ENCODE measurements around the gene DDX10.
"Not testable (repeated sequence)": the region's sequence is repeated elsewhere in the genome, so short reads cannot be mapped to it uniquely, and the experiment has no call there.

Gene DDX10

DNA sequence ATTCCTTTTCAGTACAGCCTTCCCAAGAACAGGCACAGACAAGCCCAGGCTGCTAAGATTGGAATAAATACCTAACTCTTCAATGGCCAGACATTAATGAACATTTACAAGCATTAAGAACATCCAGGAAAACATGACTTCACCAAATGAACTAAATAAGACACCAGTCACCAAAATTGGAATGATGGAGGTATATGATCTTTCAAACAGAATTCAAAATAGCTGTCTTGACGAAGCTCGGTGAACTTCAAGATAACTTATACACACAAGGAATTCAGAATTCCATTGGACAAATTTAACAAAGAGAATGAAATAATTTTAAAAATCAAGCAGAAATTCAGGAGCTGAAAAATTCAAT, 16.4 kb upstream of the DDX10 start:
- H3K4me3 ChIP-seq (replicated peaks in 1 of 2; ENCODE audit: low read depth in 2 of 2, low read length in 2 of 2), result no peak overlapping the region
- TF ChIP-seq, protein P1, sequence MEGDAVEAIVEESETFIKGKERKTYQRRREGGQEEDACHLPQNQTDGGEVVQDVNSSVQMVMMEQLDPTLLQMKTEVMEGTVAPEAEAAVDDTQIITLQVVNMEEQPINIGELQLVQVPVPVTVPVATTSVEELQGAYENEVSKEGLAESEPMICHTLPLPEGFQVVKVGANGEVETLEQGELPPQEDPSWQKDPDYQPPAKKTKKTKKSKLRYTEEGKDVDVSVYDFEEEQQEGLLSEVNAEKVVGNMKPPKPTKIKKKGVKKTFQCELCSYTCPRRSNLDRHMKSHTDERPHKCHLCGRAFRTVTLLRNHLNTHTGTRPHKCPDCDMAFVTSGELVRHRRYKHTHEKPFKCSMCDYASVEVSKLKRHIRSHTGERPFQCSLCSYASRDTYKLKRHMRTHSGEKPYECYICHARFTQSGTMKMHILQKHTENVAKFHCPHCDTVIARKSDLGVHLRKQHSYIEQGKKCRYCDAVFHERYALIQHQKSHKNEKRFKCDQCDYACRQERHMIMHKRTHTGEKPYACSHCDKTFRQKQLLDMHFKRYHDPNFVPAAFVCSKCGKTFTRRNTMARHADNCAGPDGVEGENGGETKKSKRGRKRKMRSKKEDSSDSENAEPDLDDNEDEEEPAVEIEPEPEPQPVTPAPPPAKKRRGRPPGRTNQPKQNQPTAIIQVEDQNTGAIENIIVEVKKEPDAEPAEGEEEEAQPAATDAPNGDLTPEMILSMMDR (IDR thresholded peaks at IDR 0.05; ENCODE audit: low read depth, low read length), result no peak
- DNase-seq (ENCODE audit: low read depth in 2 of 2), result no peak

DNA sequence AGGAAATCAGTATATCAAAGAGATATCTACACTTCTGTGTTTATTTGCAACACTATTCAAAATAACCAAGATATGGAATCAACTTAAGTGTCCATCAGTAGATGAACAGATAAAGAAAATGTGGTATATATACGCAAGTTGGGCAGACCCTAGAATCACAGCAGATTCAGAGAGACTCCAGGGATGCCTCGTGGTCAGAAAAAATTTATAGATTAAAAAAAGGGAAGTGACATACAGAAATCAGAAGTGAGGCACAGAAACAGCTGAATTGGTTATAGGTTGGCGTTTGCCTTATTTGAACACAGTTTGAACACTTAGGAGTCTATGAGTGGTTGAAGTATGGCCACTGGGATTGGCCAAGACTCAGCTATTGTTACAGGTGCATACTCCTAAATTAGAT, 10.8 kb upstream of the DDX10 start:
- not testable (repeated sequence) for DNase-seq (ENCODE audit: low read depth in 2 of 2); H3K4me3 ChIP-seq (replicated peaks in 1 of 2; ENCODE audit: low read depth in 2 of 2, low read length in 2 of 2)

DNA sequence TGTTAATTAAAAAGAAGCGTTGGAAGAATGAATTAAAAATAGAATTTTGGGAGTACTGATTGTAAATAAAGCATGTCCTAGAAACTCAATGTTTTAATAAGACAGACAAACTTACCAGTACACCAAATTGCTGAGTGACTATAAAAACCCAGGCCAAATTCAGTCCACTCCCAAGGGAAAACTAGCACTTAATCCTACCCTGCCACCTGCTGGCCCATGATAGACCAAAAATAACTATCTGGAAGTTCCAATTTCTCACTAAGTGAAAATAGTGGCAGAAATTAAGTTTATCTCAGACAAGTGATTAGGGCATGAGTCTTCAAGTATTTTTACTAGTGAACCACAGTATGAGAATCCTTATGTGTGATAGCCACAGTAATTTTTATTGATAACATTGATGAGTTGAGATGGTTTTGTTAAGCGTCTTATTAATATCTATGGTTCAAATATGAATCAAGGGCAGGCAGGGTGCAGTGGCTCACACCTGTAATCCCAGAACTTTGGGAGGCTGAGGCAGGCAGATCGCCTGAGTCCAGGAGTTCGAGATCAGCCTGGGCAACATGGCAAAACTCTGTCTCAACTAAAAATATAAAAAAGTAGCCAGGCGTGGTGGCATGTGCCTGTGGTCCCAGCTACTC, 9.8 kb upstream of the DDX10 start:
- peak; percentile 63 to 78 for DNase-seq (ENCODE audit: low read depth in 2 of 2)
- TF ChIP-seq, protein P1 (IDR thresholded peaks at IDR 0.05; ENCODE audit: low read depth, low read length), result peak; percentile 51
- H3K4me3 ChIP-seq (replicated peaks in 1 of 2; ENCODE audit: low read depth in 2 of 2, low read length in 2 of 2), result no peak overlapping the region

DNA sequence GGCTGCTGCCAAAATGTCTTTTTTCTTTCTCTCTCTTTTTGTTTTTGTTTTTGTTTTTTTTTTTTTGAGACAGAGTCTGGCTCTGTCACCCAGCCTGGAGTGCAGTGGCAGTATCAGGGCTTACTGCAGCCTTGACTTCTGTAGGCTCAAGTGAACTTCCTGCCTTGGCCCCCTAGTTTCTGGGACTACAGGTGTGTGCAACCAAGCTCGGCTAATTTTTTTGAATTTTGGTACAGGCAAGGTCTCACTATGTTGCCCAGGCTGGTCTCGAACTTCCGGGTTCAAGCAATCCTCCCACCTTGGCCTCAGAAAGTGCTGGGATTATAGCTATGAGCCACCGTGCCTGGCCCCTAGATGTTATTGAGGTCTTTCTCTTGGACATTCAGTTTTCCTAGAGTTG, 2.2 kb upstream of the DDX10 start:
- no peak overlapping the region for H3K4me3 ChIP-seq (replicated peaks in 1 of 2; ENCODE audit: low read depth in 2 of 2, low read length in 2 of 2)
- TF ChIP-seq, protein P1 (IDR thresholded peaks at IDR 0.05; ENCODE audit: low read depth, low read length), result no peak
- no peak for DNase-seq (ENCODE audit: low read depth in 2 of 2)

DNA sequence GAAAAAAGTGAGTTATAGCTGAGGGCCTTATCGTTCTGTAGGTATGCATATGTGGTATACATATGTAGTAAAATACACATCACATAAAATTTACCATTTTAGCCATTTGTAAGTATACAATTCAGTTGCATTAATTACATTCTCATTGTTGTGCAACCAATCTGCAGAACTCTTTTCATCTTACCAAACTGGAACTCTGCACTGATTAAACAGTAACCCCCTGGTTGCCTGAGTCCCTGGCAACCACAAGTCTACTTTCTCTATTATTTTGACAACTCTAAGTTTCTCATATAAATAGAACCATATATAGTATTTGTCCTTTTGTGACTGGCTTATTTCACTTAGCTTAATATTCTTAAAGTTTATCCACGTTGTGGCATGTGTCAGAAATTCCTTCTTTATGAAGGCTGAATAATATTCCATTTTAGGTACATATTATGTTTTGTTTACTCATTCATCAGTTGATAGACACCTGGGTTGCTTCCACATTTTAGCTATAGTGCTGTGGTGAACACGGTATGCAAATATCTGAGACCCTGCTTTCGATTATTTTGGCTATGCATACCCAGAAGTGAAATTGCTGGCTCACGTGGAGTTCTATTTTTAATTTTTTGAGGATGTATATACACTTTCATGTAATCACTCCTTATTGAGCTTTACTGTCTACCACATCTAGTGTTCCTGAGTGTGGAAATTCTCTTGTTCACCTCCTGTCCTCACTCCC, 1.6 kb upstream of the DDX10 start:
- TF ChIP-seq, protein P1 (IDR thresholded peaks at IDR 0.05; ENCODE audit: low read depth, low read length), result no peak
- no peak overlapping the region for H3K4me3 ChIP-seq (replicated peaks in 1 of 2; ENCODE audit: low read depth in 2 of 2, low read length in 2 of 2)
- DNase-seq (ENCODE audit: low read depth in 2 of 2), result no peak

DNA sequence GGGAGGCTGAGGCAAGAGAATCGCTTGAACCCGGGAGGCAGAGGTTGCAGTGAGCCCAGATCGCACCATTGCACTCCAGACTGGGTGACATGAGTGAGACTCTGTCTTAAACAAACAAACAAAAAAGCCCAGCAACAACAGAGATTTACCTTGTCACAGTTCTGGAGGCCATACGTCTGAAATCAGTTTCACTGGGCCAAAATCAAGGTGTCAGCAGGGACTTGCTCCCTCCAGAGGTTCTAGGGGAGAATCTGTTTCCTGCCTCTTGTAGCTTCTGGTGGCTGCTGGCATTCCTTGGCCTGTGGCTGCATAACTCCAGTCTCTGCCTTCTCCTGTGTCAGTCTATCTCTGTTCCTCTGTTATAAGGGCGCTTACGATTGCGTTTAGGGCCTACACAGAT, 1.5 kb downstream of the DDX10 start:
- no peak overlapping the region for H3K4me3 ChIP-seq (replicated peaks in 1 of 2; ENCODE audit: low read depth in 2 of 2, low read length in 2 of 2)
- peak in 1 of 2 donors; percentile 7 for DNase-seq (ENCODE audit: low read depth in 2 of 2)
- TF ChIP-seq, protein P1 (IDR thresholded peaks at IDR 0.05; ENCODE audit: low read depth, low read length), result no peak

DNA sequence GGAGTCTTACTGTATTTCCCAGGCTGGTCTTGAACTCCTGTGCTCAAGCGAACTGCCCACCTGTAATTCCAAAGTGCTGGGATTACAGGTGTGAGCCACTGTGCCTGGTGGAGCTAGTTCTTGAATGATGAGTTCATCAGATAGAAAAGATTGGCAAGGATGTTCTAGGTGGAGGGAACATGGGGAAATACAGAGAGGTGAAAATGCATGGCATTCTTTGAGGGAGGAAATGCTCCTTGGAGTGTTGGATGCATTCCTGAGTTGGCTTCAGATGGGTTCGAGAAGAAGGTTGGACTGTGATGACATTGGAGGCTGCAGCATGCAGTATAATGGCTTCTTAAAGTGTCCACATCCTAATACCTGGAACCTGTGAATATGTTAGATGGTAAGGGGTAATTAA, 4.4 kb downstream of the DDX10 start:
- TF ChIP-seq, protein P1 (IDR thresholded peaks at IDR 0.05; ENCODE audit: low read depth, low read length), result no peak
- DNase-seq (ENCODE audit: low read depth in 2 of 2), result no peak
- no peak overlapping the region for H3K4me3 ChIP-seq (replicated peaks in 1 of 2; ENCODE audit: low read depth in 2 of 2, low read length in 2 of 2)

Data from cardiac fibroblast (primary cell).